GM10248 (cell line): Measurements from ENCODE around the gene COL4A3.

Experiments
- CTCF ChIA-PET: fragments of 300-600 bp; sonication (Branson Sonifier 250); formaldehyde crosslinking; extraction: SDS; loops from one replicate; lab custom pipeline; 2021; ENCODE audit warnings: antibody characterized with exemption; lab: Yijun Ruan, JAX
- POLR2A ChIA-PET: fragments of 350-650 bp; sonication (Branson Sonifier 250); formaldehyde crosslinking; extraction: SDS; loops from one replicate; lab custom pipeline; 2020; ENCODE audit warnings: antibody characterized with exemption; lab: Yijun Ruan, JAX
- DNase-seq: peaks from one replicate; pipeline ENCODE4 v3.0.0; 2012; ENCODE audit errors: extremely low spot score
- TF ChIP-seq, protein P1 (sequence below): IDR thresholded peaks from 2 replicates; pipeline ENCODE4 v1.5.1; 2012; ENCODE audit warnings: mild to moderate bottlenecking, low read depth; ENCODE audit errors: extremely low read depth, missing control alignments, control extremely low read depth

The COL4A3 gene

DNA sequence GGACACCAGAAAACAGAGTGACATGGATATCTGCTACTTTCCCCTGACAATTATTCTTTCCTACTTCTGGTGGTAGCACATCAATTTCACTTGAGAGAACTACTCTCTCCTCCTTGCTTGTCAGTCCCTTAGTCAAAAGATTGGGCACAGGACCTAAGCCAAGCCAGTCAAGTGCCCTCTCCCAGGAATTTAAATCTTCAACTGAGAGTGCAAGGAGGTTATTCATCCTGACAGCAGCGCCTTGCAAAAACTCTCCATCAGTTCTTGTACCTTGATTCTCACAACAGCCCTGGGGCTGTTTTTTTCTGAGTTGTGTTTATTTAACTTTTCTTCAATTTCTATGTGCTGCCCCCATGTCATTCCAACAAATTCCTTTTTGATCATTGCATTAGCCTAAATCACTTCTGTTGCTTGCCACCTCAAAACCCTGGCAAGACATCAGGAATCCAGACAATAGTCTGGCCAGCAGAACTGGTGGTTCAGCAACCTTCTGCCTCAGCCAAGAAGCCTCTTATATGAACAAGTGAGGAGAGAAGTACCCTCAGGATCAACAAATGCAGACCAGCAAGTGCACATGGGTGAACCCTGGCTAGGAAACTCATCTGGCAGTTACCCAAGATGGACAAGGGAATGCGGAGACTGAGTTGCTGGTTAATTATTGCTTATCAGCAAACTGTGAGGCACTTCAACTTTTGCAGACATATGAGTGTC lies 19.4 kb downstream of the COL4A3 start:
- DNase-seq: no peak
- POLR2A ChIA-PET: no interaction called here
- TF ChIP-seq, protein P1, sequence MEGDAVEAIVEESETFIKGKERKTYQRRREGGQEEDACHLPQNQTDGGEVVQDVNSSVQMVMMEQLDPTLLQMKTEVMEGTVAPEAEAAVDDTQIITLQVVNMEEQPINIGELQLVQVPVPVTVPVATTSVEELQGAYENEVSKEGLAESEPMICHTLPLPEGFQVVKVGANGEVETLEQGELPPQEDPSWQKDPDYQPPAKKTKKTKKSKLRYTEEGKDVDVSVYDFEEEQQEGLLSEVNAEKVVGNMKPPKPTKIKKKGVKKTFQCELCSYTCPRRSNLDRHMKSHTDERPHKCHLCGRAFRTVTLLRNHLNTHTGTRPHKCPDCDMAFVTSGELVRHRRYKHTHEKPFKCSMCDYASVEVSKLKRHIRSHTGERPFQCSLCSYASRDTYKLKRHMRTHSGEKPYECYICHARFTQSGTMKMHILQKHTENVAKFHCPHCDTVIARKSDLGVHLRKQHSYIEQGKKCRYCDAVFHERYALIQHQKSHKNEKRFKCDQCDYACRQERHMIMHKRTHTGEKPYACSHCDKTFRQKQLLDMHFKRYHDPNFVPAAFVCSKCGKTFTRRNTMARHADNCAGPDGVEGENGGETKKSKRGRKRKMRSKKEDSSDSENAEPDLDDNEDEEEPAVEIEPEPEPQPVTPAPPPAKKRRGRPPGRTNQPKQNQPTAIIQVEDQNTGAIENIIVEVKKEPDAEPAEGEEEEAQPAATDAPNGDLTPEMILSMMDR: no peak
- CTCF ChIA-PET: no interaction called here

DNA sequence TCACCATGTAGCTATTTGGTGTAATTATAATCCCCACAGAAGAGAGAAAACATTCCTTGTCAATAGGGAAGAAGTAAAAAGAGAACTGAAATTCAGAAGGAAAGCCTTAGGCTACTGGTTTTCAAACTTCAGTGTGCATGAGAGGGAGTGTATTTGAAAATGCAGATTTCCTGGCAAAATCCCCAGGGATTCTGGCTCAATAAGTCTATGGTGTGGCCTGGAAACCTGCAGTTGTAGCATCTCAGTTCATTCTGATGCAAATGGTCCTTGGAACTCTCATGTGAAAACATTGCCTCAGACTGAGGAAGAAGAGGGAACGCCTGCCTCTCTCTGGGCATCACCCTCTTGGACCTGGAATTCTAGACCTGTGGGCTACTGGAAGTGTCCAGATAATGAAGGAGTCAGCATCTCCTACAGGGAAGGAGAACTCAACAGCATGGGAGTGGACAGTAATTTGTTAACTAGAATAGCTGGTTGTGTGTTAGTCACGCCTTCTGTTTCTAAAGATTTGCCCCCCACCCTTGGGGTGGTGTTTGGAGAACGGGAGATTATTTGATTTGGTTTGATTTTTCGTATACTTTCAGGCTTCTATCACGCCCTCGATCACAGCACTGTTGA lies 21.3 kb downstream of the COL4A3 start:
- TF ChIP-seq, protein P1: no peak
- CTCF ChIA-PET: interaction anchor here (1.9 to 2.2 kb wide), 2 partner anchors 14 to 52 kb away, joined by 4 to 11 read pairs; no protein-coding TSS in a partner anchor

DNA sequence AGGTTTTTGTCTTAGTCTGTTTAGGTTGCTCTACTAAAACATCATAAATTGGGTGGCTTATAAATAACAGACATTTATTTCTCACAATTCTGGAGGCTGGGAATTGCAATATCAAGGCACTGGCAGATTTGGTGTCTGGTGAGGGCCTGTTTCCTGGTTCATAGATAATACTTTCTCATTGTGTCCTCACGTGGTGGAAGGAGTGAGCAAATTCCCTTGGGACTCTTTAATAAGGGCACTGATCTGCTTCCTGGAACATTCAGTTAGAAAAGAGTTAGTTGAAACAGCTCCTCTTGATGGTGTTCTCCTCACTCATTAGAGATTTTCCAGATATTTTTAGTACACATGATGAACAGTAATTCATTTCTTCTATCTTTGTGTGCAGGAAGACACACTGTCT lies 22.3 kb downstream of the COL4A3 start:
- TF ChIP-seq, protein P1: no peak
- POLR2A ChIA-PET: no interaction called here
- CTCF ChIA-PET: interaction anchor here (1.7 to 2.2 kb wide), 3 partner anchors 13 to 51 kb away, joined by 4 to 11 read pairs (median 5); no protein-coding TSS in a partner anchor
- no peak for DNase-seq

More for the DNA sequence above, 21.3 kb downstream of the COL4A3 start:
- no peak for DNase-seq
- POLR2A ChIA-PET: no interaction called here

DNA sequence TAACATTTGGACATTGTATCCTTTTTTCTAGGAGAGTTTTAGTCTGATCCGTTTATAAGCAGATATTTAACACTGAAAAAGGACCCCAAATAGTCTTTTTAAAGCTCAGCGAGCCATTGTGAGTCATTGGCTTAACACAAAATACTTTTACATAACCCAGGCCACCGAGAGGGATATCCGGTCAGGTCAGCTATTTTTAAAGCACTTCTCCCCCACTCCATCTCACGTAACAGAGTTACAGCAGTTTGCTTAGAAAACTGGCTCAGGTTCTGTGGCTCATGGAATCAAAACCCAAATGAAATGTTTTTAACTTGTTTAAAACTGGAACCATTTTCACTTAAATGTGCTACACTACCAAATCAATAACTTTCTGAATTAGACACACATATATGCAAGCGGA lies 23.9 kb downstream of the COL4A3 start:
- ChIA-PET POLR2A (interaction anchor here (1.1 kb wide), 1 partner anchor 24 kb away, joined by 3 read pairs; the partner anchor contains the start of genes COL4A3 and COL4A4), CTCF (interaction anchor here (0.9 to 2.2 kb wide), 4 partner anchors 12 to 198 kb away, joined by 3 to 11 read pairs (median 4); no protein-coding TSS in a partner anchor)
- DNase-seq: no peak
- TF ChIP-seq, protein P1: no peak

DNA sequence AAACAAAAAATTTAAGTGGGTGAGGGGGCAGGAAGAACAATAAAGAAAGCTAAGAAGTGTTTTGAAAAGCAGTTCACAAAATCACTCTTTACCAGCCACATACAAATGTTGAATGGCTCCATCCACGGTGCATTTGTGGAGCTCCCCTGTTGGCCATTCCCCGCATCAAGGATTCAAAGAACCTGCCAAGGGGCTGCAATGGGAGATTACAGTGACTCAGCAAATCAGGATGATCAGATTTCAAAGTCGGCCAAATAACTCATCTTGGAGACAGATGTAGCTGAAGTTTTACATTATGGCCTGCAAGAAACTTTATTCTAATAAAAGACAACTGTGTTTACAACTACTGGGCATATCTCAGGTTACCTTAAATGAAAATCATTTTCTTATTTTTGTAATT lies 26.9 kb downstream of the COL4A3 start:
- POLR2A ChIA-PET: no interaction called here
- no peak for DNase-seq
- CTCF ChIA-PET: interaction anchor here (0.7 kb wide), 1 partner anchor 14 kb away, joined by 3 read pairs; no protein-coding TSS in a partner anchor

DNA sequence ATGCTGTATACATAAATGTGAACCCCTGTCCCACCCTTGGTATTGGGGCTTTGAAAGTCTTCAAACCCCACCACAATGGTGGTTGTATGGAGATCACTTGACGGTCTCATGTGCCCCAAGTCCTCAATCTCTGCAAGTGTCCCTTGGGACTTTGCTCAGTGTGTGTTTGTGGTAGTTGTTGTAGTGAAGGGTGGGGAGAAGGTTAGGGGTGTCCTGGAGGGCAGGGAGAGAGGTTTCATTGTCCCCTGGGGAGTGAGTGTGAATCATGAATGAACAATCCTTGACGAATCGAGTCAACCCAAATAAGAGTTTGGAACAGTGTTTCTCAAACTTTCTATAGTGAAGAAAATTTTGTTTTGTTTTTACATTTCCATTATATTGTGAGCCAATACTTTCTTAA lies 28.1 kb downstream of the COL4A3 start:
- POLR2A ChIA-PET: no interaction called here
- no peak for DNase-seq
- CTCF ChIA-PET: no interaction called here
- TF ChIP-seq, protein P1: no peak

More for the DNA sequence above, 26.9 kb downstream of the COL4A3 start:
- TF ChIP-seq, protein P1: no peak
